Adrenal gland (tissue), 12 donors: Measurements from ENCODE around the gene C2CD3. TPM values are rescaled to one million over a fixed set of nuclear protein-coding genes. Genes with fewer than 3 reads are reported as not detected.

Experiments
- DNase-seq, 7 donors: peaks; one replicate each; pipeline ENCODE4 v3.0.0-alpha.2; 2019 to 2020
- H3K27ac ChIP-seq, 5 donors: fragments of 200-600 bp; sonication (generic) in 4 of 5; 1 replicate in 3 of 5; 2 replicates in 2 of 5; pipeline versions ENCODE4 v1.5.1 to v1.8.0; 2016 to 2020; ENCODE audit warnings: mild to moderate bottlenecking in 1 of 5
- H3K27me3 ChIP-seq: fragments of 200-600 bp; 2 replicates; pipeline ENCODE4 v1.8.0; 2021
- H3K36me3 ChIP-seq, 2 donors: fragments of 200-600 bp; replicated peaks in 1 of 2; 1 replicate in 1 of 2; 2 replicates in 1 of 2; pipeline versions ENCODE4 v1.5.1 to v1.8.0; 2018 to 2022
- H3K4me1 ChIP-seq, 2 donors: fragments of 200-600 bp; replicated peaks in 1 of 2; 1 replicate in 1 of 2; 2 replicates in 1 of 2; pipeline versions ENCODE4 v1.5.1 to v1.8.0; 2018 to 2021
- H3K4me3 ChIP-seq, 4 donors: fragments of 200-600 bp; sonication (generic) in 3 of 4; one replicate each; pipeline ENCODE4 v1.5.1; 2016 to 2018
- H3K9me3 ChIP-seq, 3 donors: fragments of 200-600 bp; sonication (generic) in 1 of 3; replicated peaks in 1 of 3; 1 replicate in 2 of 3; 2 replicates in 1 of 3; pipeline versions ENCODE4 v1.5.1 to v1.8.0; 2016 to 2021
- POLR2A ChIP-seq, 2 donors: fragments of 450-650 bp; IDR thresholded peaks; one replicate each; pipeline ENCODE4 v1.6.1; 2017; ENCODE audit warnings: antibody characterized with exemption in 2 of 2, mild to moderate bottlenecking in 2 of 2, moderate library complexity in 1 of 2
- WGBS, 4 donors: extraction: QIAGEN DNeasy Blood & Tissue Kit in 2 of 4; methylation state at CpG; one replicate each; pipeline versions ENCODE4 v1.1.5 to v1.1.7; 2013 to 2017; 5-methylcytosine and 5-hydroxymethylcytosine counted together
- intact Hi-C, 2 donors: fragments of 100-400 bp; cut with DNase I; formaldehyde crosslinking; loops; one replicate each; pipeline versions ENCODE4 v1.14.1 to v1.15.0; 2022 to 2023
- polyA plus RNA-seq, 3 donors: library from polyadenylated mRNA; stranded (reverse); fragments of 200-250 nt in 2 of 3; fragments of 350-450 nt in 1 of 3; fragmentation: Illumina TruSeq in 1 of 3; extraction: RNeasy Lipid Tissue Mini Kit (QIAGEN cat#74804) in 1 of 3; gene quantifications; one replicate each; pipeline ENCODE4 v1.2.3, GENCODE V29; 2013 to 2014
- total RNA-seq, 9 donors: library from RNA; depleted of rRNA in 4 of 9; stranded (reverse); fragments of >200 nt in 4 of 9; fragments of 120-200 nt in 1 of 9; fragmentation: NEBNext Ultra II Directional in 1 of 9; extraction: Animal tissue kit (Norgen Biotek cat#: 25700) in 1 of 9; gene quantifications; one replicate each; pipeline versions ENCODE4 v1.1.0 to v1.2.4, GENCODE V29; 2013 to 2023
- TF ChIP-seq, protein P1 (sequence below), 6 experiments: fragments of 450-650 bp in 4 of 6; fragments of 200-600 bp in 2 of 6; sonication (generic) in 1 of 6; IDR thresholded peaks; 1 replicate in 5 of 6; 2 replicates in 1 of 6; pipeline versions ENCODE4 v1.5.1 to v1.8.0; 2016 to 2021; ENCODE audit warnings: antibody characterized with exemption in 6 of 6, mild to moderate bottlenecking in 2 of 6, moderate library complexity in 1 of 6
- donor health status: healthy with polysubstance abuse.
- donor health status: Bipolar disorder and iron deficiency.
- donor health status: DM: yes; HTN: yes; CAD: no.
- donor health status: DM: no; HTN: no; CAD: no.
- donor health status: DM: no; HTN: no; CAD: no.
- donor health status: DM: yes; HTN: yes; CAD: no.

The C2CD3 gene
- total and polyA plus RNA-seq, 12 donors = 14.5 to 42.8 (median 25.5) TPM

DNA sequence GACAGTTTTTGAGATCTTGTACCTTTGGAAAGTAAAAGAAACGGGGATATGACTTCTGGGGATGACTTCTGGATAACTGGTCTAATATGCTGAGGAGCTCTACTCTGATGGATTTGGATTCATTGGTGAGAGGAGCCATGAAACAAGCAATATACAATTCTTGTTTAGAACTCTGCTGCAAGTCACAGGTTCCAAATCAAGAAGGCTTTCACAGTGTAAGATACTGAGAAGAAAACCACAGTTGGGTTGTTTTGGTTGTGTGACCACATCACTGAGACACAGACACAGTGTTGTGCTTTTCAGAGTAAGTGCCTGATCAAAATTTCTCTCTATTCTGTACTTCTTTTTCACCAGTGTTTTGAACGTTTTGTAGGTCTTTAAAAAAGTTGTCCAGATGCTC lies 175.1 kb downstream of the C2CD3 start:
- no peak for DNase-seq
- WGBS, 4 donors = 63 to 78% (median 71%) methylated on average over 2 of the region's 2 CpGs
- no peaks in the 10 kb centered on the region for H3K9me3 ChIP-seq
- no peaks in the 10 kb centered on the region for H3K27me3 ChIP-seq
- no peak overlapping the region for H3K4me3 ChIP-seq
- no peaks in the 10 kb centered on the region for H3K4me1 ChIP-seq
- intact Hi-C loops = no loop called here
- no peaks in the 10 kb centered on the region for H3K36me3 ChIP-seq
- H3K27ac ChIP-seq = no peak overlapping the region
- TF ChIP-seq, protein P1, sequence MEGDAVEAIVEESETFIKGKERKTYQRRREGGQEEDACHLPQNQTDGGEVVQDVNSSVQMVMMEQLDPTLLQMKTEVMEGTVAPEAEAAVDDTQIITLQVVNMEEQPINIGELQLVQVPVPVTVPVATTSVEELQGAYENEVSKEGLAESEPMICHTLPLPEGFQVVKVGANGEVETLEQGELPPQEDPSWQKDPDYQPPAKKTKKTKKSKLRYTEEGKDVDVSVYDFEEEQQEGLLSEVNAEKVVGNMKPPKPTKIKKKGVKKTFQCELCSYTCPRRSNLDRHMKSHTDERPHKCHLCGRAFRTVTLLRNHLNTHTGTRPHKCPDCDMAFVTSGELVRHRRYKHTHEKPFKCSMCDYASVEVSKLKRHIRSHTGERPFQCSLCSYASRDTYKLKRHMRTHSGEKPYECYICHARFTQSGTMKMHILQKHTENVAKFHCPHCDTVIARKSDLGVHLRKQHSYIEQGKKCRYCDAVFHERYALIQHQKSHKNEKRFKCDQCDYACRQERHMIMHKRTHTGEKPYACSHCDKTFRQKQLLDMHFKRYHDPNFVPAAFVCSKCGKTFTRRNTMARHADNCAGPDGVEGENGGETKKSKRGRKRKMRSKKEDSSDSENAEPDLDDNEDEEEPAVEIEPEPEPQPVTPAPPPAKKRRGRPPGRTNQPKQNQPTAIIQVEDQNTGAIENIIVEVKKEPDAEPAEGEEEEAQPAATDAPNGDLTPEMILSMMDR (IDR thresholded peaks at IDR 0.05) = no peak
- no peak for TF ChIP-seq POLR2A (IDR thresholded peaks at IDR 0.05)

DNA sequence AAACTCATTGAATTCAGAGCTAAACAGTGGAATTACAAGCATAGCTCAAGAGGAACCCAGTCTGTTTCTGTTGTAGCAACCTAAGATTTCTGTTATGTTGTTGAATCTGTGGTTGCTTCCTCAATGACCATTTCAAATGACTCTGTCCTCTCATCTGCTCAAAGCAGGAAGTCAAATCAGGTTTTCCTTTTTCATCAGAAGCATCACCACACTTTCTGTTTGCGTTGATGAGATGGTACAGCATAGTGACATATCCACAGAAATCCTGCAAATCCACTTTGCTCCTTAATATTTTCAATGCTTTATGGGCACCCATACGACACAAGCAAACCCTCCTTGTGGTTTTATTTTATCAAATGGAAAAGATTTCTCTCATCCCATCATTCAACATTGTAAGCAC lies 175.6 kb downstream of the C2CD3 start:
- 73 to 89% (median 85%) methylated on average over 2 of the region's 2 CpGs for WGBS, 4 donors
- H3K4me1 ChIP-seq = no peaks in the 10 kb centered on the region
- no peak overlapping the region for H3K27ac ChIP-seq
- H3K27me3 ChIP-seq = no peaks in the 10 kb centered on the region
- H3K4me3 ChIP-seq = no peak overlapping the region
- no peak for DNase-seq
- intact Hi-C loops = no loop called here
- TF ChIP-seq, protein P1 (IDR thresholded peaks at IDR 0.05) = no peak
- TF ChIP-seq POLR2A (IDR thresholded peaks at IDR 0.05) = no peak
- no peaks in the 10 kb centered on the region for H3K9me3 ChIP-seq
- no peaks in the 10 kb centered on the region for H3K36me3 ChIP-seq

DNA sequence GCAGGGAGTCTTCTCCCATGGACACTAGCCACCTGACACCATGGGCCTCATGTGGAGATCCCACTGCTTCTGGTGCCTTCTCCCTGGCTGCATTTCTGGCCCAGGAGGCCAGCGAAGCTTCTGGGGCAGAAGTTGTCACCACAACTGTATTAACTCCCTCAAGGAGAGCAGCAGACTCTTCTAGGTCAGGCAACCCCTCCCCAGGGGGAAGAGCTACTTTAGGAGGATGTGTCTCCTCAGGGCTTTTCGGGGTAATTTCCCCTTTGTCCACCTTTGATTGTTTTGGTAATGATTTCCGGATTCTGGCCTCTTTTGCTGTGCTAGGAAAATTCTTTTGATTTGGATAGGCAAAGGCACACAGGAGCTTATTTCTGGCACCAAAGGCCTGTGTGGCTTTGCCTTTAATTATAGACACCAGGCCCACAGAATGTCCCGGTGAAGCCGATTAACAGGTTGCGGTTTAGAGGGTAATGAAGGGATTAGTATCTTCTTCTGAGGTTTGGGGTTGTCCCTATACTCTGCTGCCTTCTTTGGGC lies 179.3 kb downstream of the C2CD3 start:
- Histone ChIP-seq H3K9me3 (no peaks in the 10 kb centered on the region), H3K4me1 (no peaks in the 10 kb centered on the region), H3K27ac (no peak overlapping the region), H3K4me3 (no peak overlapping the region), H3K36me3 (no peaks in the 10 kb centered on the region), H3K27me3 (no peaks in the 10 kb centered on the region)
- intact Hi-C loops = no loop called here
- WGBS, 4 donors = 80 to 89% (median 85%) methylated on average over 6 of the region's 6 CpGs
- no peak for DNase-seq
- TF ChIP-seq, protein P1 (IDR thresholded peaks at IDR 0.05) = no peak
- no peak for TF ChIP-seq POLR2A (IDR thresholded peaks at IDR 0.05)

DNA sequence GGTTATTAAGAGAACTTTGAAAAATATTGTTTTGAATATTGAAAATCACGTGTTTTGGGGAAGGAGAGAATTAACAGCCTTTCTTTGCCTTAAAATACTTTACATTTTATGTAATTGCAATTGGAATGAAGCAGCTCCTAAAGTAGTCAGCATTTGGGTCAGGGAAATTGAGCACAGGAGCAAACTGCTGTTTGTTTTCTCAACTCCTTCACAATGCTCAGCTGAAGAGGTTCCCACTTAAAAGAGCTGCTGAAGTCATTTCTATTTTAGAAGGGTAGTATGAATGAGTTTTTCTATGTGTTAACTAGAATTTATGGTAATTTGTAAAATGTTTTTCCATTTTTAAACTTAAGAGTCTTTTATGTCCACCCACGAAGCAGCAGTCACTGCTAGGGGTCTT lies 180.1 kb downstream of the C2CD3 start:
- no peak for TF ChIP-seq POLR2A (IDR thresholded peaks at IDR 0.05)
- TF ChIP-seq, protein P1 (IDR thresholded peaks at IDR 0.05) = no peak
- Histone ChIP-seq H3K27ac (no peak overlapping the region), H3K36me3 (no peaks in the 10 kb centered on the region), H3K4me3 (no peak overlapping the region), H3K4me1 (no peaks in the 10 kb centered on the region), H3K9me3 (no peaks in the 10 kb centered on the region), H3K27me3 (no peaks in the 10 kb centered on the region)
- intact Hi-C loops = no loop called here
- WGBS, 4 donors = 76 to 89% (median 78%) methylated on average over 2 of the region's 2 CpGs
- DNase-seq = no peak
